Stimulated activated CD4-positive, alpha-beta T cell treated with anti-CD3 and anti-CD28 coated beads, Interleukin-12 subunit alpha, Interleukin-12 subunit beta, amount 100 ng/mL, for 4 hours (primary cell): Measurements from ENCODE around the gene FAAH2.
"Not testable (repeated sequence)": the region's sequence is repeated elsewhere in the genome, so short reads cannot be mapped to it uniquely, and the experiment has no call there.

ENCODE experiments used
- DNase-seq: peaks from one replicate; pipeline ENCODE4 v3.0.0-alpha.2; 2020

FAAH2 gene, protein sequence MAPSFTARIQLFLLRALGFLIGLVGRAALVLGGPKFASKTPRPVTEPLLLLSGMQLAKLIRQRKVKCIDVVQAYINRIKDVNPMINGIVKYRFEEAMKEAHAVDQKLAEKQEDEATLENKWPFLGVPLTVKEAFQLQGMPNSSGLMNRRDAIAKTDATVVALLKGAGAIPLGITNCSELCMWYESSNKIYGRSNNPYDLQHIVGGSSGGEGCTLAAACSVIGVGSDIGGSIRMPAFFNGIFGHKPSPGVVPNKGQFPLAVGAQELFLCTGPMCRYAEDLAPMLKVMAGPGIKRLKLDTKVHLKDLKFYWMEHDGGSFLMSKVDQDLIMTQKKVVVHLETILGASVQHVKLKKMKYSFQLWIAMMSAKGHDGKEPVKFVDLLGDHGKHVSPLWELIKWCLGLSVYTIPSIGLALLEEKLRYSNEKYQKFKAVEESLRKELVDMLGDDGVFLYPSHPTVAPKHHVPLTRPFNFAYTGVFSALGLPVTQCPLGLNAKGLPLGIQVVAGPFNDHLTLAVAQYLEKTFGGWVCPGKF

DNA sequence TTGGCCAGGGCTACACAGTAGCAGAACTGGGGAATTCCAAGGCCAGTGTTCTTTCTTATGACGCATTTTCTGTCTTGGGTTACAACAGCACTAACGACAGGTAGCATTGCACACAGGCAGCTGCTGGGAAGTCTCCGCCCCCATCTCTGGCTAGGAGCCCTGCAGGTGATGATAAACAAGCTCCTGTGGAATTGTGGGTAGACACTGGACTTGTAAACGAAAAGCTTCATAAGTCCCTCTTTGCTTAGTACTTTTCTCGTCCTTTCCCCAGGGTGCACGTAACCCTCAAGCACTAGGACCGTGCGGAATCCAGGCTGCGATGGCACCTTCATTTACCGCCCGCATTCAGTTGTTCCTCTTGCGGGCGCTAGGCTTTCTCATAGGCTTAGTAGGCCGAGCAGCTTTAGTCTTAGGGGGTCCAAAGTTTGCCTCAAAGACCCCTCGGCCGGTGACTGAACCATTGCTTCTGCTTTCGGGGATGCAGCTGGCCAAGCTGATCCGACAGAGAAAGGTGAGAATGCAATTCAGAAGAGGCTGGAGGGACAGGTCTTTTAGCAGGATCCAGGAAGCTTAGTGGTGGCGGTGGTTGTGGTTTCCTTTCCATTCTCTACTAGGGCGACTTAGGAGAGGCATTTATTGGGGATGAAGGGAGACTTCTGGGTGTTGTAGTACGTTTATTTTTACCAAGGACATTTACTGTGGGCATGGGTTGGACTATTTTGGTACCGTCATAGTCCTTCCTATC lies at the start of gene FAAH2:
FAAH2 (plus strand) TSS at position 200 of the 745 bp plus-strand sequence; CDS start at position 320, 120 bp downstream.
- peak; percentile 31 for DNase-seq

DNA sequence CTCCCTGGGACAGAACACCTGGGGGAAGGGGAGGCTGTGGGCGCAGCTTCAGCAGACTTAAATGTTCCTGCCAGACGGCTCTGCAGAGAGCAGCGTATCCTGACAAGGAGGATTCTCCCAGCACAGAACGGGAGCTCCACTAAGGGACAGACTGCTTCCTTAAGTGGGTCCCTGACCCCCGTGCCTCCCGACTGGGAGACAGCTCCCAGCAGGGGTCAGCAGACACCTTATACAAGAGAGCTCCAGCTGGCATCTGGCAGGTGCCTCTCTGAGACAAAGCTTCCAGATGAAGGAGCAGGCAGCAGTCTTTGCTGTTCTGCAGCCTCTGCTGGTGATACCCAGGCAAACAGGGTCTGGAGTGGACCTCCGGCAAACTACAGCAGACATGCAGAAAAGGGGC lies 44.5 kb upstream of the FAAH2 start:
- DNase-seq = no peak

DNA sequence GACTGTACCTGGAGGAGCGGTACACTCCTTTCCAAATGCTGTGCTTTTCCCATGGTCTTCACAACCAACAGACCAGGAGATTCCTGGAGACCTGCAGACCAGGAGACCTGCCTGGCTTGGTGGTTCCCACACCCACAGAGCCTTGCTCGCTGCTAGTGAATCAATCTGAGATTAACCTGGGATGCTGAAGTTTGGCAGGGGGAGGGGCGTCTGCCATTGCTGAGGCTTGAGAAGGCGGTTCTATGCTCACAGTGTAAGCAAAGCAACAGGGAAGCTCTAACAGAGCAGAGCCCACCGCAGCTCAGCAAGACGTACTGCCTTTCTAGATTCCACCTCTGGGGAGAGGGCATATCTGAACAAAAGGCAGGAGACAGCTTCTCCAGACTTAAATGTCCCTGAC lies 34.5 kb upstream of the FAAH2 start:
- no peak for DNase-seq

DNA sequence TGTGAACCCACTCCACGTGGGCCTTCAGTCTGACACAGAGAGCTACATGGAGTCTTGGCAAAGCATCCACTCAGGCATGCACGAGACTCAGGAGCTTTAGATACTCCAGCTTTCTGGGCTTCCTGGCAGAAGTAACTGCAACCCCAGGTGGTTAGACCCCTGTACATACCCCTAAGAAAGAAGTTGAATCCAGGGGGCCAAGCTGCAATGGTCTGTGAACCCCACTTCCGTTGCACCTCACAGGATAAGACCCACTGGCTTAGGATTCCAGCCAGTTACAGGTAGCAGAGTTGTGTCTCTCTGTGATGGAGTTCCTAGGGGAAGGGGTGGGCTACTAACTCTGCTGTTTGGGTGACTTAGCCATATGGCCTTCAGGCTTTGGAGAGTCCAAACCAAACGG lies 21.4 kb upstream of the FAAH2 start:
- no peak for DNase-seq

DNA sequence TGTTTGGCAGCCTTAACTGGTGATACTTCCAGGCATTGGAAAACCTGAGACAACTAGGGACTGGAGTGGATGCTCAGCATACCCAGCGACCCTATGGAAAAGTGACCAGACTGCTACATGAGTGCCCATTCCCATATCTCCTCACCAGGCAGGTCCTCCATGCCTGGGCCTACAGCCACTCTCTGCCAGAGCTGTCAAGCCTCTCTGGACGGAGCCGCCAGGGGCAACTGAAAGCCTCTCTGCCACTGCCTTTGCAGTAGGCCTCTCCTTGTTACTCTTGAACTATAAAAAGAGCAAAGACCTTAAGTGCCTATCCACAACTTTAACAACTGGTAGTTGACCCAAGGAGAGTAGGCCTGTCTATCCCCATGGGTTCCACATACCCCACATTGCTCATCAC lies 20.2 kb upstream of the FAAH2 start:
- DNase-seq = no peak

DNA sequence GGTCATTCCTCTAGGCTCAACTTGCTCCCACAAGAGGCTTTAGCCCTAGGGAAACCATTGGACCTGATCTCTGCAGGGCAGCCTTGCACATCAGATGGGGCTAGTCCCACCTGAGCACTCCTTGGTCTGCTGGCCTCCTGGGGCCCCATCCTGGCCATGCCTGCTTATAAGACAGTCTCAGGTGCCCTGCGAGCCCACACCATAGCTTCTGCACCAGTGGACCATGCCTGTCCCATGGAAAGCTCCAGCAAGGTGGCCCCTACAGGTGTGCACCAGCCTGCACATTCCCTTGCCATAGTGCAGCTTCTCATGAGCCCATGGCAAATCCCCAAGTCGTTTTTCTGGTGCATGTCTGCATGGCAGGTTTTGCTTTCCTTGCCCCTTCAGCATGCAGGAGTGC lies 19.6 kb upstream of the FAAH2 start:
- no peak for DNase-seq

DNA sequence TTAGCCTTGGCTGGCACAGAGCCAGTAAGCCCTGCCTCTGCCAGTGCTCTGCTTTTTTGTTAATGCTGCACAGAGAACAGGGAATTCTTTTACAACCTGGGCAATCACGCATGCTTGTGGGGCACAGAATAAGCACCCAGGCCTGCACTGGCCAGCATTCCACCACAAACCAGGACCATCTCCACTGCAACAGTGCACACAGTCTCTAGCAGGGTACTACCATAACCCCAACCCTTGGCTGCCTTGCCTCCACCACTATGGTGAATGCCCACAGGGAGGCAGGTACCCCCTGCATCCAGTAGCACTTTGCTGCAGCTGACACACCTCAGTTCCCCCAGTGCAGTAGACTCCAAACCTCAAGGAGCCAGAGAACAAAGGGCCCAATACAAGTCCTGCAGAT lies 19.2 kb upstream of the FAAH2 start:
- DNase-seq = no peak

DNA sequence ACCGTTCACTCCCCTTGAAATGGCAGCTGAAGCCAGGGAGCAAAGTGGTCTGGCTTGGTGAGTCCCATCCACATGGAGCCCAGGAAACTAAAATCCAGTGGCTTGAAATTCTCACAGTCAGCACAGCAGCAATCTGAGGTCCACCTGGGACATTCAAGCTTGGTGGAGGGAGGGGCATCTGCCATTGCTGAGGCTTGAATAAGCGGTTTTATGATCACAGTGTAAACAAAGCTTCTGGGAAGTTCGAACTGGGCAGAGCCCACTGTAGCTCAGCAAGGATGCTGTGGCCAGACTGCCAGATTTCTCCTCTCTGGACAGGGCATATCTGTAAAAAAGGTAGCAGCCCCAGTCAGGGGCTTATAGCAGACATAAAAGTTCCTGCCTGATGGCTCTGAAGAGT lies 15.5 kb upstream of the FAAH2 start:
- no peak for DNase-seq

DNA sequence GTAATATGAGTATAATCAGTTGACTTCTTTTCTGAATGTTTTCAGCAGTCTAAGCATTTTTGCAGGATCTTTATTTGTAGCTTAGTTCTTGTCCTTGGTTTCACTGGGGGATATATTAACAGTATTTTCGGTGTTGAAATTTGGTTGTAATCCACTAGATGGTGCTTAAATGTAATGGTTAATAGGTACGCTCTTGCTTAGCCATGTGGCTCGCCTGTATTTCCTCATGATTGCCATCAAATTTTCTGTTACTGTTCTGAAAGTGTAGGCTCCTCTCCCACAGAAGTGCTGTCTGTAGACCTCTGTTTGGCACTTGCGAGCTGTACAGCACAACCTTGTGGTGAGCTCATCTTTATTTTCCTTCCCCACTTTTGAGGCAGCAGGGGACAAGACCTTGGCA lies 3.9 kb upstream of the FAAH2 start:
- no peak for DNase-seq

DNA sequence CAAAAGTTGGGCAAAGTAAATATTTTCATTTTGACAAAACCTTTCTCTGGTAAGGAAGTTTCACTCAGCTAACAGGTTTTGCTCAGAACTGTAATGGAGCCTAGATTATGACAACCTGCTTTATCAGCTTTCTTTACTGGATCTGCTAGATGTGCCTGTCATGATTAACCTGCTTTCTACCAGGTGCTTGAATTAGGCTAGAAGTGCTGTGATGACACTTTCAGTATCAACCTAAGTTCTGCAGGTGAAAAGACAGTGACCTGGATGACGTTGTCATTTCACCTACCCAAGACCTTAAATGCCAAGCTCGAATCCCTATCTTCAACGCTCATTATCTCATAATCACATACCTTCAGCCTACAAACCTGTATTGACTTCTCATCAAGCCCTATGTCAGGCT lies 1.5 kb upstream of the FAAH2 start:
- DNase-seq = no peak

DNA sequence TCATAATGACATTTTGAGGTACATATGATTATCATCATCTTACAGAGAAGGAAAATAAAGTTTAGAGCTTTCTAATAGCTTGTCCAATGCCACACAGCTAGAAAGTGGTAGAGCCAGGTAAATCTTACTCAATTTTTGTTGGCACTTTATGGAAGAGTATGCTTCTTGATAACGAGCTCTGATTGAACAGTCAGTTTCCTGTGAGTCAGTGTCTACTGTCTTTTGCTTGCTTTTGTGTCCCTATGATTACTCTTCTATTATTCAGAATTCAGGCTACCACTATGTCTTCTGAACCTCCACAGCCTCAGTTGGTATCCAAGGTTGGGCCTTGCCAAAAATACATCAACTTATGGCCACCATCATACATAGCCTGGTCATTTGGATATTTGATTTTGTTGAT lies 2.6 kb downstream of the FAAH2 start:
- no peak for DNase-seq

DNA sequence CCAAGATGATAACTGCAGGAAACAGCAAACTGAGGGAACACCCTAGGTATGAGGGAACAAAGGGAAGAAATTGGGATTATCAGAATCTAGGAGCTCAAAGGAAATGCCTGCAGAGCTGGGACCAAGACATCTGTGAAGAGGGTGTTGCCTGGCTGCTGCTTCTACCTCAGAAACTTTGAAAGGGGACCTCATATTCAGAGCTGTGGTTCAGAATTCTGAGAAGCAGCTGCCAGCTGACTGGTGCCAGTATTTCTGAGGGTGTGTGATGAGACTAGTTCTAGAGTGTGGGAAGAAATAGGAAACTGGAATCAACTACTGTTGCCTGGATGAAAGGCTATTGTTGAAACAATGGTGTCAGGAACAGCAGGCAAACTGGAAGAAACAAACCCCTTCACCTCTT lies 8.5 kb downstream of the FAAH2 start:
- no peak for DNase-seq

DNA sequence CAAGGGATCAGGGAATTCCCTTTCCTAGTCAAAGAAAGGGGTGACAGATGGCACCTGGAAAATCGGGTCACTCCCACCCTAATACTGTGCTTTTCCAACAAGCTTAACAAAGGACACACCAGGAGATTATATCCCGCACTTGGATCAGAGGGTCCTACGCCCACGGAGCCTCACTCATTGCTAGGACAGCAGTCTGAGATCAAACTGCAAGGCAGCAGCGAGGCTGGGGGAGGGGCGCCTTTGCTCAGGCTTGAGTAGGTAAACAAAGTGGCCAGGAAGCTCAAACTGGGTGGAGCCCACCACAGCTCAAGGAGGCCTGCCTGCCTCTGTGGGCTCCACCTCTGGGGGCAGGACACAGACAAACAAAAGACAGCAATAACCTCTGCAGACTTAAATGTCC lies 9.2 kb downstream of the FAAH2 start:
- DNase-seq = not testable (repeated sequence)

DNA sequence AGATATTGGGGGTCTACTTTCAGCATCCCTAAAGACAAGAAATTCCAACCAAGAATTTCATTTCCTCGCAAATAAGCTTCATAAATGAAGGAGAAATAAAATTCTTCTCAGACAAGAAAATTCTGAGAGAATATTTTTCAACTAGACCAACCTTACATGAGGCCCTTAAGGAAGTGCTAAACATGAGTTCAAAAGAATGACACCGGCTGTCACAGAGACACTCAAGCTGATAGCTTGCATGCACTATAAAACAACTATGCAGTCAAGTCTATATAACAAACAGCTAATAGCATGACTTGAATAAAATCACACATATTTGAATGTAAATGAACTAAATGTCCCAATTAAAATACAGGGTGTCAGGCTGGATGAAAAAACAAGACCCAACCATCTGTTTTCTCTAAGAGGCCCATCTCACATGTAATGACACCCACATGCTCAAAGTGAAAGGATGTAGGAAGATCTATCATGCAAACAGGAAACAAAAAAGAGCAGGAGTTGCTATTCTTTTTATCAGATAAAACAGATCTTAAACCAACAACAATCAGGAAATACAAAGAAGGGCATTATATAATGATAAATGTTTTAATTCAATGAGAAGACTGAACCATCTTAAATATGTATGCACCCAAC lies 27.2 kb downstream of the FAAH2 start:
- no peak for DNase-seq

DNA sequence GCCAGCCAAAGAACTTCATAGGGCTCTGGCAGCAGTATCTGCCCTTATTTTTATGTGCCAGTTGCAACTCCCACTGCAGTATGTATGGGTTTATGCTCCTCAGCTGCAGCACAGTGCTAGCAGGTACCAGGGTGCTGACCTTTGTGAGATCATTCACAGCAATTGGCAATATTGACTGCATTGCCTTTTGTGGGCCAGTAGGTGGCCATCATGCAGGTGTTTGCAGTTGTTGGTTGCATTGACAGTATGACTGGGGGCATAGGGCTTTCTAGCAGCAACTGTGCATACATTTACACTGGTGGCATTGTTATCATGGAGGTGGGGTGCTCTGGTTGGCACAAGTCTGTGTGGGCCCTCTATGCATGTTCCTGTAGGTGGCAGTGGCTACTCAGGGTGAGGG lies 42.5 kb downstream of the FAAH2 start:
- DNase-seq = no peak

DNA sequence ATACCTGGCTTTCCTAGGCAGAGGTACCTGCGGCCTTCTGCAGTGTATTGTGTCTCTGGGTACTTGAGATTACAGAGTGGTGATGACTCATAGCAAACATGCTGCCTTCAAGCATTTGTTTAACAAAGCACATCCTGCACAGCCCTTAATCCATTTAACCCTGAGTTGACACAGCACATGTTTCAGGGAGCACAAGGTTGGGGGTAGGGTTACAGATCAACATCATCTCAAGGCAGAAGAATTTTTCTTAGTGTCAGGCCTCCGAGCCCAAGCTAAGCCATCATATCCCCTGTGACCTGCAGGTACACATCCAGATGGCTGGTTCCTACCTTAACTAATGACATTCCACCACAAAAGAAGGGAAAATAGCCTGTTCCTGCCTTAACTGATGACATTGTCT lies 49.3 kb downstream of the FAAH2 start:
- not testable (repeated sequence) for DNase-seq

DNA sequence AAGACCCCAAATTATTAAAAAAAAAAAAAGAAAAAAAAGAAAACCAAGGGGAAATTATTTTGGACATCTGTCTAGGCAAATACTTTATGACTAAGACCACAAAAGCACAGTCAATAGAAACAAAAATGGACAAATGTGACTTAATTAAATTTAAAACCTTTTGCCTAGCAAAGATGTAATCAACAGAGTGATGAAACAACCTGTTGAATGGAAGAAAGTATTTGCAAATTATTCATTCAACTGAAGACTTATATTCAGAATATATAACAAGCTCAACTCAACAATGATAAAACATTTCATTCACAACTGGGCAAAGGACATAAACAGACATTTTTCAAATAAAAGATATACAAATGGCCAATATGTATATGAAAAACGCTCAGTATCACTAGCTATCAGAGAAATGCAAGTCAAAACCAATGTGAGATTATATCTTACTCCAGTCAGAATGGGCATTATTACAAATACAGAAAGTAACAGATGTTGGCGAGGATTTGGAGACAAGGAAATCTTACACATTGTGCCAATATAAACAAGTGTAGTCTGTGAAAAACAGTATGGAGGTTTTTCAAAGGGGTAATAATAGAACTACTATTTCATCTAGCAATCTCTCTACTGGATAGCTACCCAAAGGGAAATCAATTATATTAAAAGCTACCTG lies 67.1 kb downstream of the FAAH2 start:
- no peak for DNase-seq

DNA sequence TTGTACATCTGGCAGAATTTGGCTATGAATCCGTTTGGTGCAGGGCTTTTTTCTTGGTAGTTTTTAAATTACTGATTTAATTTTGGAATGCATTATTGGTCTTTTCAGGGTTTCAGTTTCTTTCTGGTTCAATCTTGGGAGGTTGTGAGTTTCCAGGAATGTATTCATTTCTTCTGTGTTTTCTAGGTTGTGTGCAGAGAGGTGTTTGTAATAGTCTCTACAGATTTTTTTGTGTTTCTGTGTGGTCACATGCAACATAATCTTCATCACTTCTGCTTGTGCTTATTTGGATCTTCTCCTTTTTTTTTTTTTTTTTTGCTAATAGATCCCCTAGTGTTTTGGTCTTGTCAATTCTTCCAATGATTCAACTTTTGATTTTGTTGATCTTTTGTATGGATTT lies 77.6 kb downstream of the FAAH2 start:
- no peak for DNase-seq

DNA sequence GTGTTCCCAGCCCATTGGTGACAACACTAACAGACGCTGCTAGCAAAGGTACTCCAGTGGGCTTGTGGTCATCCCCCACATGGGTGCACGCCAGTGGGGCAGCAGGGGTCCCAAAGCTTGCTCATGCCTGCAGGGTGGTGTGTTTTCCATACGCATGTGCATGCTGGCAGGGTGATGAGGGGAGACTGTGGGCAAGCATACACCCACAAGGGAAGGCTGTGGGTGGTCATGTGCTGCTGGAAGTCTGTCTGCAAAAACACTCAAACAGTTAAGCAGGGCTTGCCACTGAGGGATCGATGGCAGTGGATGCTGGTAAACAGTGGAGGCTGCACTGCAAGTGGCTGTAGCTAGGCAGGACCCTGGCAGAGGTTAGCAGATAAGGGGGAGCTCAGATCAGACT lies 79.9 kb downstream of the FAAH2 start:
- no peak for DNase-seq

DNA sequence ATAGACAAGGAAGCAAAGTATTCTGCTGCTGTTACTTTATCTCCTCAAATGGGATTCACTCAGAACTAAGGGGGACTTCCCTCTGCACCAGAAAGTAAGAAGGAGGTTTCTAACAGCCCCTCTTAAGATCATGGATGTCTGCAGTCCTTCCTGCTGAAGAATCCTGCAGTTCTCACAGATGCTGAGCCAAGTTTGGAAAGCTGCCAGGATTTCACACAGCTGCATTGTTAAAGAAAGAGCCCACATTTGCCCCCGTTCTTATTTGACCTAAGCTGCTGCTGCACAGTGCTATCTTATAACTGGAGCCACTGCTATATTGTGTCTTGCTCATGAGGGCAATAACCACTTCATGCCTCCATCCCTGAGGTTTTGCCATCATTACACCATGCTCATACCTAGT lies 81.1 kb downstream of the FAAH2 start:
- DNase-seq = no peak

DNA sequence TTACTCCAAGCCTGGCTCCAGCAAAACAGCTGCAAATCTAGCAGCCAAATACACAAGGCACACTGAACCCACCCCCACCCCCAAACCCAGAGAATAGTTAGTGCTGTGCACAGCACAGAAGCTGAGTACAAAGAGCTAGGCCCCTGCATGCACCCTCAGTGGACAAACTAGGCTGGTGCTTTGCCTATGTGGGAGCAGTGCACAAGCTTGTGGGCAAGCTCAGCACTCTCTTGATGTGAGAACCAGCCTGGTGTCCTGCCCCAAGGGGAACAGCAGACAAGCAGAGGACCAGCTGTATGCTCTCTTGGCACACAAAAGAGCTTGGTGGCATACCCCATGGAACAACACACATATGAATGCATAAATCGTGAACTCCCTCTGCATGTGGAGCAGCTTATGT lies 81.7 kb downstream of the FAAH2 start:
- no peak for DNase-seq

DNA sequence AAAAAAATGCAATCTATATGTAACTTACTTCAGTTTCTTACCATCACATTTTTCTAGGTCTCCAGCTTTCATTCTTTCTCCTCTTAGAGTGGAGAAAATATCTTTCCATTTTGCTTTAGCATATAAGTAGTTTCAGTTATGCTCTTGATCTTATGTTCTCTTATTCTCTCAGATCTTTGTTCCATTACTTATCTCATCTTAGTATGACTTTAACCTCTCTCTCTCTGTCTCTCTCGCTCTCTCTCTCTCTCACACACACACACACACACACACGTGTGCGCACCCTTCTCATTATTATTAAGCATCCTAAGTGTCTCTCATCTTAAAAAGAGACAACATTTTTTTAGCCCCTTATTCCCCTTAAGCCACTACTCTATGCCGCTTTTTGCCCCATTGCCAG lies 92.8 kb downstream of the FAAH2 start:
- no peak for DNase-seq
